Liver (tissue), 3 donors: Measurements from ENCODE around the gene RHBDD3.

ENCODE experiments used
- CTCF ChIP-seq: fragments of 150-350 bp; IDR thresholded peaks from 2 replicates; pipeline ENCODE4 v1.5.1; 2017; ENCODE audit warnings: improper control_type of control experiment, low read depth, low read length; ENCODE audit not compliant: missing input control
- FOXA1 ChIP-seq: IDR thresholded peaks from 2 replicates; pipeline ENCODE4 v1.6.1; 2016; ENCODE audit warnings: antibody characterized with exemption
- JUND ChIP-seq, 2 donors: IDR thresholded peaks; 2 replicates each; pipeline ENCODE4 v1.6.1; 2016; ENCODE audit warnings: antibody characterized with exemption in 2 of 2
- MAX ChIP-seq: IDR thresholded peaks from 2 replicates; pipeline ENCODE4 v1.6.1; 2016; ENCODE audit warnings: antibody characterized with exemption
- NR2F2 ChIP-seq: IDR thresholded peaks from 2 replicates; pipeline ENCODE4 v1.6.1; 2016; ENCODE audit warnings: antibody characterized with exemption
- RAD21 ChIP-seq, 2 donors: IDR thresholded peaks; 2 replicates each; pipeline ENCODE4 v1.6.1; 2016; ENCODE audit warnings: antibody characterized with exemption in 2 of 2, mild to moderate bottlenecking in 2 of 2
- REST ChIP-seq: IDR thresholded peaks from 2 replicates; pipeline ENCODE4 v1.6.1; 2016; ENCODE audit warnings: antibody characterized with exemption, mild to moderate bottlenecking
- SP1 ChIP-seq: IDR thresholded peaks from 2 replicates; pipeline ENCODE4 v1.6.1; 2018; ENCODE audit warnings: antibody characterized with exemption, mild to moderate bottlenecking
- TAF1 ChIP-seq: conservative IDR thresholded peaks from 2 replicates; pipeline ENCODE4 v1.6.1; 2016; ENCODE audit warnings: antibody characterized with exemption, mild to moderate bottlenecking
- YY1 ChIP-seq: IDR thresholded peaks from 2 replicates; pipeline ENCODE4 v1.6.1; 2016; ENCODE audit warnings: antibody characterized with exemption, mild to moderate bottlenecking
- TF ChIP-seq, protein P1 (sequence below): IDR thresholded peaks from 2 replicates; pipeline ENCODE4 v1.6.1; 2016; ENCODE audit warnings: antibody characterized with exemption
- TF ChIP-seq, protein P2 (sequence below): IDR thresholded peaks from 2 replicates; pipeline ENCODE4 v1.6.1; 2016; ENCODE audit warnings: antibody characterized with exemption
- donor health status: healthy.
- donor health status: healthy.

DNA sequence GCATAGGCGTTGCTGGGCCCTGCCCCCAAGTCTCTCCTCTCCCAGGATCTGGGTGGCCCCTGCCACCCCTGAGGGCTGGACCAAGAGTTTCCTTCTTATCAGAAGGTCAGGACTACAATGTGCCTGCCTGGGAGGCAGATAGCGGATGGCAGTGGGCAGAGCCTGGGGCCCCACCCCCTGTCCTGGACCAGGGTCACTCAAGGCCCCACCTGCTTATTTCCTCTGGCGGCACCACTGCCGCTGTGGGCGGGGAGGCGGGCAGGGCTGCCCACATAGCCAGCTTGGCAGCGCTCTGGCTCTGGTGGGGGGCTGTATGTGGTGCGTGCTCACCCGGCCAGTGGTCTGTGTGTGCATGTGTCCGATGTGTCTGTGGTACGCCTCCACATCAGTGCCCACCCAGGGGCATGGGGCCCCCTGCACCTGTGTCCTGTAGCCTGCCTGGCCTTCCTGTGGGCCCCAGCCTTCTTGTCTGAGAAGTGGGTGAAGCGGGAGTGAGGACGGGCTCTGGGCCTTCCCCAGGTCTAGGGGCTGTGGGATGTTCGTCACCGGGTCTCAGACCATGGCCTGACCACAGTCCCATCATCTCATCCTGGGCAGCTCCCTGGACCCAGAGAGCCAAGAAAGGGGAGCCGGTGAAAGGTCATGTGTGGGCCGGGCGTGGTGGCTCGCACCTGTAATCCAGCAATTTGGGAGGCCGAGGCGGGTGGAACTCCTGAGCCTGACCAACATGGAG is 41.7 kb upstream of the RHBDD3 start:
- TF ChIP-seq CTCF (no peak), REST (no peak), RAD21 (IDR thresholded peaks at IDR 0.05) (no peak), MAX (no peak), SP1 (no peak), TAF1 (no peak), JUND (IDR thresholded peaks at IDR 0.05) (no peak), YY1 (no peak), FOXA1 (no peak), NR2F2 (no peak)
- TF ChIP-seq, protein P1, sequence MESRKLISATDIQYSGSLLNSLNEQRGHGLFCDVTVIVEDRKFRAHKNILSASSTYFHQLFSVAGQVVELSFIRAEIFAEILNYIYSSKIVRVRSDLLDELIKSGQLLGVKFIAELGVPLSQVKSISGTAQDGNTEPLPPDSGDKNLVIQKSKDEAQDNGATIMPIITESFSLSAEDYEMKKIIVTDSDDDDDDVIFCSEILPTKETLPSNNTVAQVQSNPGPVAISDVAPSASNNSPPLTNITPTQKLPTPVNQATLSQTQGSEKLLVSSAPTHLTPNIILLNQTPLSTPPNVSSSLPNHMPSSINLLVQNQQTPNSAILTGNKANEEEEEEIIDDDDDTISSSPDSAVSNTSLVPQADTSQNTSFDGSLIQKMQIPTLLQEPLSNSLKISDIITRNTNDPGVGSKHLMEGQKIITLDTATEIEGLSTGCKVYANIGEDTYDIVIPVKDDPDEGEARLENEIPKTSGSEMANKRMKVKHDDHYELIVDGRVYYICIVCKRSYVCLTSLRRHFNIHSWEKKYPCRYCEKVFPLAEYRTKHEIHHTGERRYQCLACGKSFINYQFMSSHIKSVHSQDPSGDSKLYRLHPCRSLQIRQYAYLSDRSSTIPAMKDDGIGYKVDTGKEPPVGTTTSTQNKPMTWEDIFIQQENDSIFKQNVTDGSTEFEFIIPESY, result no peak
- TF ChIP-seq, protein P2, sequence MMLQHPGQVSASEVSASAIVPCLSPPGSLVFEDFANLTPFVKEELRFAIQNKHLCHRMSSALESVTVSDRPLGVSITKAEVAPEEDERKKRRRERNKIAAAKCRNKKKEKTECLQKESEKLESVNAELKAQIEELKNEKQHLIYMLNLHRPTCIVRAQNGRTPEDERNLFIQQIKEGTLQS, result no peak
